ENCODE results near the gene SLC9A6. TPM values are rescaled to one million over a fixed set of nuclear protein-coding genes. Genes with fewer than 3 reads are reported as not detected.

Gene SLC9A6
- total RNA-seq = 10 to 100 TPM; 14.6 to 17.3 TPM

- Mint-ChIP-seq H3K4me1 (peaks cover 39% of the 10 kb centered on the region), H3K27me3 (no peaks in the 10 kb centered on the region)
These were observed at the start of gene SLC9A6 for GRCh38 chrX:135985157-135985972. Gene SLC9A6, plus strand, starts transcription at chrX:135985435. Its CDS starts 224 bp downstream, at chrX:135985659.

GRCh38 chrX:135944486-135944885 lies 40.7 kb upstream of the SLC9A6 start:
- Mint-ChIP-seq H3K27me3 (no peaks in the 10 kb centered on the region), H3K27ac (no peak overlapping the region), H3K4me1 (no peaks in the 10 kb centered on the region), H3K4me3 (no peak overlapping the region), H3K36me3 (no peaks in the 10 kb centered on the region), H3K9me3 (no peaks in the 10 kb centered on the region)
- ATAC-seq (ENCODE audit: low read depth) (no peak), DNase-seq (no peak)
- POLR2A ChIA-PET = no interaction called here

More at GRCh38 chrX:135985157-135985972, at the start of gene SLC9A6:
- Mint-ChIP-seq H3K4me3 (peak within 1 kb of the TSS; percentile 98), H3K36me3 (peaks cover 2% of the 10 kb centered on the region), H3K27ac (peak within 1 kb of the TSS; percentile 91), H3K9me3 (no peaks in the 10 kb centered on the region)
- POLR2A ChIA-PET = interaction anchor here (0.6 to 2.2 kb wide), 2 partner anchors 11 to 239 kb away, joined by 6 to 15 read pairs; partner anchors contain the start of gene MMGT1
- DNase-seq (peak; percentile 76), ATAC-seq (ENCODE audit: low read depth) (peak; percentile 84)

- Mint-ChIP-seq H3K36me3 (peaks cover 2% of the 10 kb centered on the region), H3K27ac (no peak overlapping the region)
- DNase-seq = no peak
These were observed 33.9 kb upstream of the SLC9A6 start for GRCh38 chrX:135951291-135951690.

GRCh38 chrX:135973025-135973547 lies 12.1 kb upstream of the SLC9A6 start:
- H3K4me1 Mint-ChIP-seq = peaks cover 16% of the 10 kb centered on the region
- peaks cover 2% of the 10 kb centered on the region for H3K27me3 Mint-ChIP-seq
- no peak for DNase-seq
- H3K9me3 Mint-ChIP-seq = no peaks in the 10 kb centered on the region
- peak overlapping the region; percentile 97 for H3K27ac Mint-ChIP-seq
- peak; percentile 12 for ATAC-seq (ENCODE audit: low read depth)
- H3K36me3 Mint-ChIP-seq = peaks cover 2% of the 10 kb centered on the region
- peak overlapping the region; percentile 95 for H3K4me3 Mint-ChIP-seq
- POLR2A ChIA-PET = interaction anchor here (1.7 to 2.5 kb wide), 2 partner anchors 11 to 453 kb away, joined by 3 to 15 read pairs; partner anchors contain the start of gene SLC9A6

More at GRCh38 chrX:135951291-135951690, 33.9 kb upstream of the SLC9A6 start:
- H3K27me3 Mint-ChIP-seq = no peaks in the 10 kb centered on the region
- no peak for ATAC-seq (ENCODE audit: low read depth)
- POLR2A ChIA-PET = no interaction called here
- H3K4me1 Mint-ChIP-seq = no peaks in the 10 kb centered on the region
- no peaks in the 10 kb centered on the region for H3K9me3 Mint-ChIP-seq
- H3K4me3 Mint-ChIP-seq = no peak overlapping the region

GRCh38 chrX:135973548-135974278 lies 11.5 kb upstream of the SLC9A6 start, which contains the start of gene MMGT1:
Gene MMGT1, minus strand, starts transcription at chrX:135973988. Its CDS starts 313 bp downstream, at chrX:135973675.
- H3K27ac Mint-ChIP-seq = peak within 1 kb of the TSS; percentile 97
- peaks cover 16% of the 10 kb centered on the region for H3K4me1 Mint-ChIP-seq
- H3K4me3 Mint-ChIP-seq = peak within 1 kb of the TSS; percentile 95
- H3K9me3 Mint-ChIP-seq = no peaks in the 10 kb centered on the region
- DNase-seq (peak; percentile 79), ATAC-seq (ENCODE audit: low read depth) (peak; percentile 89)
- peaks cover 3% of the 10 kb centered on the region for H3K36me3 Mint-ChIP-seq
- peaks cover 3% of the 10 kb centered on the region for H3K27me3 Mint-ChIP-seq
- POLR2A ChIA-PET = interaction anchor here (1.0 to 2.5 kb wide), 3 partner anchors 11 to 454 kb away, joined by 3 to 15 read pairs (median 3); partner anchors contain the start of genes INTS6L and SLC9A6

- DNase-seq = peak; percentile 59
- peak overlapping the region; percentile 73 for H3K4me3 Mint-ChIP-seq
- POLR2A ChIA-PET = interaction anchor here (1.0 to 2.5 kb wide), 3 partner anchors 10 to 455 kb away, joined by 3 to 15 read pairs (median 3); partner anchors contain the start of genes INTS6L and SLC9A6
These were observed 10.9 kb upstream of the SLC9A6 start for GRCh38 chrX:135974279-135974856.

GRCh38 chrX:135975421-135975820 lies 9.8 kb upstream of the SLC9A6 start:
- H3K36me3 Mint-ChIP-seq = peaks cover 4% of the 10 kb centered on the region
- DNase-seq (no peak), ATAC-seq (ENCODE audit: low read depth) (no peak)
- H3K27me3 Mint-ChIP-seq = peaks cover 6% of the 10 kb centered on the region
- peaks cover 16% of the 10 kb centered on the region for H3K4me1 Mint-ChIP-seq
- no peaks in the 10 kb centered on the region for H3K9me3 Mint-ChIP-seq
- POLR2A ChIA-PET = interaction anchor here (2.5 kb wide), 1 partner anchor 9 kb away, joined by 15 read pairs; the partner anchor contains the start of gene SLC9A6
- H3K4me3 Mint-ChIP-seq = no peak overlapping the region
- no peak overlapping the region for H3K27ac Mint-ChIP-seq

More at GRCh38 chrX:135974279-135974856, 10.9 kb upstream of the SLC9A6 start:
- Mint-ChIP-seq H3K9me3 (no peaks in the 10 kb centered on the region), H3K27ac (peak overlapping the region; percentile 25), H3K27me3 (peaks cover 6% of the 10 kb centered on the region), H3K36me3 (peaks cover 5% of the 10 kb centered on the region), H3K4me1 (peaks cover 16% of the 10 kb centered on the region)
- ATAC-seq (ENCODE audit: low read depth) = peak; percentile 13

GRCh38 chrX:135977611-135978010 lies 7.6 kb upstream of the SLC9A6 start:
- DNase-seq = no peak
- peaks cover 6% of the 10 kb centered on the region for H3K27me3 Mint-ChIP-seq
- H3K36me3 Mint-ChIP-seq = peaks cover 3% of the 10 kb centered on the region
- peaks cover 16% of the 10 kb centered on the region for H3K4me1 Mint-ChIP-seq
- H3K9me3 Mint-ChIP-seq = no peaks in the 10 kb centered on the region
- POLR2A ChIA-PET = no interaction called here
- no peak for ATAC-seq (ENCODE audit: low read depth)
- H3K4me3 Mint-ChIP-seq = no peak overlapping the region
- no peak overlapping the region for H3K27ac Mint-ChIP-seq

GRCh38 chrX:135981010-135981409 lies 4.2 kb upstream of the SLC9A6 start:
- peaks cover 29% of the 10 kb centered on the region for H3K4me1 Mint-ChIP-seq
- peaks cover 3% of the 10 kb centered on the region for H3K36me3 Mint-ChIP-seq
- POLR2A ChIA-PET = no interaction called here
- H3K27me3 Mint-ChIP-seq = peaks cover 6% of the 10 kb centered on the region
- ATAC-seq (ENCODE audit: low read depth) = no peak
- no peak overlapping the region for H3K27ac Mint-ChIP-seq
- no peak for DNase-seq
- H3K9me3 Mint-ChIP-seq = no peaks in the 10 kb centered on the region
- H3K4me3 Mint-ChIP-seq = no peak overlapping the region

- DNase-seq (no peak), ATAC-seq (ENCODE audit: low read depth) (no peak)
- Mint-ChIP-seq H3K27me3 (peaks cover 5% of the 10 kb centered on the region), H3K27ac (no peak overlapping the region), H3K9me3 (no peaks in the 10 kb centered on the region), H3K4me3 (no peak overlapping the region), H3K4me1 (peaks cover 30% of the 10 kb centered on the region), H3K36me3 (peaks cover 3% of the 10 kb centered on the region)
- POLR2A ChIA-PET = no interaction called here
These were observed 3.6 kb upstream of the SLC9A6 start for GRCh38 chrX:135981668-135982067.

GRCh38 chrX:135982860-135983259 lies 2.4 kb upstream of the SLC9A6 start:
- peaks cover 3% of the 10 kb centered on the region for H3K36me3 Mint-ChIP-seq
- POLR2A ChIA-PET = no interaction called here
- DNase-seq (no peak), ATAC-seq (ENCODE audit: low read depth) (no peak)
- peak overlapping the region; percentile 89 for H3K27ac Mint-ChIP-seq
- no peaks in the 10 kb centered on the region for H3K9me3 Mint-ChIP-seq
- H3K27me3 Mint-ChIP-seq = peaks cover 4% of the 10 kb centered on the region
- peaks cover 35% of the 10 kb centered on the region for H3K4me1 Mint-ChIP-seq
- H3K4me3 Mint-ChIP-seq = peak overlapping the region; percentile 98

- DNase-seq (no peak), ATAC-seq (ENCODE audit: low read depth) (no peak)
- Mint-ChIP-seq H3K27me3 (no peaks in the 10 kb centered on the region), H3K27ac (peak overlapping the region; percentile 89), H3K36me3 (no peaks in the 10 kb centered on the region), H3K9me3 (no peaks in the 10 kb centered on the region), H3K4me3 (peak overlapping the region; percentile 98), H3K4me1 (peaks cover 37% of the 10 kb centered on the region)
- POLR2A ChIA-PET = interaction anchor here (2.2 kb wide), 1 partner anchor 10 kb away, joined by 15 read pairs; the partner anchor contains the start of gene MMGT1
These were observed 979 bp upstream of the SLC9A6 start for GRCh38 chrX:135984256-135984655.
